ENCODE results near the gene SEMG1. TPM values are rescaled to one million over a fixed set of nuclear protein-coding genes. Genes with fewer than 3 reads are reported as not detected.

SEMG1 gene
- total RNA-seq, 1 donor from 2014 or later = not detected

DNA sequence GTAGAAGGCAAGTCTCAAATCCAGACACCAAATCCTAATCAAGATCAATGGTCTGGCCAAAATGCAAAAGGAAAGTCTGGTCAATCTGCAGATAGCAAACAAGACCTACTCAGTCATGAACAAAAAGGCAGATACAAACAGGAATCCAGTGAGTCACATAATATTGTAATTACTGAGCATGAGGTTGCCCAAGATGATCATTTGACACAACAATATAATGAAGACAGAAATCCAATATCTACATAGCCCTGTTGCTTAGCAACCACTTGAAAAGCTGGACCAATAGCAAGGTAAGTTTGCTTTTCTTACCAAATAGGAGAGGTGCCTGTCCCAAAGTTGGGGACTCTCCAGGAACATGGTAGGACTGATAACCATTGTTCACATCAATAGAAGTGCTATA lies 16.3 kb downstream of the SEMG1 start:
- H3K9me3 ChIP-seq = no peaks in the 10 kb centered on the region
- no peak for ATAC-seq
- intact Hi-C loops (cut with DNase I) = no loop called here

DNA sequence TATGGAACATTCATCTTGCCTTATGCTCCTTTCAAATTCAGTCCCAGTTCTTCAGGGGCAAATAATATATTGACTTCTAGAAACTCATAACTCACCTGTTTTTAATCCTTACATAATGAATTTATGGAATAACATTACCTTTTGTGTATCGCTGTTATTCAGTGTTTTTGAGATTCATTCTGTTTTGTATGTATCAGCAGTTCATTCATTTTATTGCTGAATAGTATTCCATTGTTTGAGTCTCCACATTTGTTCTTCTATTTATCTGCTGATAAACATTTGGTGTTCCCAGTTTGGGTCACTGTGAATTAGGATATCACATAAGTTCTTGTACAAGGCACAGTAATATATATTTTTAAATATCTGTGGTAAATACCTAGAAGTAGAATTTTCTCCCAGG lies 19.5 kb downstream of the SEMG1 start:
- ATAC-seq = no peak
- intact Hi-C loops (cut with DNase I) = no loop called here
- no peaks in the 10 kb centered on the region for H3K4me1 ChIP-seq
- TF ChIP-seq, protein P1, sequence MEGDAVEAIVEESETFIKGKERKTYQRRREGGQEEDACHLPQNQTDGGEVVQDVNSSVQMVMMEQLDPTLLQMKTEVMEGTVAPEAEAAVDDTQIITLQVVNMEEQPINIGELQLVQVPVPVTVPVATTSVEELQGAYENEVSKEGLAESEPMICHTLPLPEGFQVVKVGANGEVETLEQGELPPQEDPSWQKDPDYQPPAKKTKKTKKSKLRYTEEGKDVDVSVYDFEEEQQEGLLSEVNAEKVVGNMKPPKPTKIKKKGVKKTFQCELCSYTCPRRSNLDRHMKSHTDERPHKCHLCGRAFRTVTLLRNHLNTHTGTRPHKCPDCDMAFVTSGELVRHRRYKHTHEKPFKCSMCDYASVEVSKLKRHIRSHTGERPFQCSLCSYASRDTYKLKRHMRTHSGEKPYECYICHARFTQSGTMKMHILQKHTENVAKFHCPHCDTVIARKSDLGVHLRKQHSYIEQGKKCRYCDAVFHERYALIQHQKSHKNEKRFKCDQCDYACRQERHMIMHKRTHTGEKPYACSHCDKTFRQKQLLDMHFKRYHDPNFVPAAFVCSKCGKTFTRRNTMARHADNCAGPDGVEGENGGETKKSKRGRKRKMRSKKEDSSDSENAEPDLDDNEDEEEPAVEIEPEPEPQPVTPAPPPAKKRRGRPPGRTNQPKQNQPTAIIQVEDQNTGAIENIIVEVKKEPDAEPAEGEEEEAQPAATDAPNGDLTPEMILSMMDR (IDR thresholded peaks at IDR 0.05) = no peak
- no peak overlapping the region for H3K27ac ChIP-seq
- no peak for DNase-seq
- H3K4me3 ChIP-seq = no peak overlapping the region
- no peaks in the 10 kb centered on the region for H3K9me3 ChIP-seq
- no peaks in the 10 kb centered on the region for H3K36me3 ChIP-seq
- no peaks in the 10 kb centered on the region for H3K27me3 ChIP-seq

More for the DNA sequence above, 16.3 kb downstream of the SEMG1 start:
- Histone ChIP-seq H3K4me1 (no peaks in the 10 kb centered on the region), H3K27ac (no peak overlapping the region), H3K27me3 (peaks cover 4% of the 10 kb centered on the region), H3K36me3 (no peaks in the 10 kb centered on the region), H3K4me3 (no peak overlapping the region)
- TF ChIP-seq, protein P1 (IDR thresholded peaks at IDR 0.05) = no peak
- no peak for DNase-seq

DNA sequence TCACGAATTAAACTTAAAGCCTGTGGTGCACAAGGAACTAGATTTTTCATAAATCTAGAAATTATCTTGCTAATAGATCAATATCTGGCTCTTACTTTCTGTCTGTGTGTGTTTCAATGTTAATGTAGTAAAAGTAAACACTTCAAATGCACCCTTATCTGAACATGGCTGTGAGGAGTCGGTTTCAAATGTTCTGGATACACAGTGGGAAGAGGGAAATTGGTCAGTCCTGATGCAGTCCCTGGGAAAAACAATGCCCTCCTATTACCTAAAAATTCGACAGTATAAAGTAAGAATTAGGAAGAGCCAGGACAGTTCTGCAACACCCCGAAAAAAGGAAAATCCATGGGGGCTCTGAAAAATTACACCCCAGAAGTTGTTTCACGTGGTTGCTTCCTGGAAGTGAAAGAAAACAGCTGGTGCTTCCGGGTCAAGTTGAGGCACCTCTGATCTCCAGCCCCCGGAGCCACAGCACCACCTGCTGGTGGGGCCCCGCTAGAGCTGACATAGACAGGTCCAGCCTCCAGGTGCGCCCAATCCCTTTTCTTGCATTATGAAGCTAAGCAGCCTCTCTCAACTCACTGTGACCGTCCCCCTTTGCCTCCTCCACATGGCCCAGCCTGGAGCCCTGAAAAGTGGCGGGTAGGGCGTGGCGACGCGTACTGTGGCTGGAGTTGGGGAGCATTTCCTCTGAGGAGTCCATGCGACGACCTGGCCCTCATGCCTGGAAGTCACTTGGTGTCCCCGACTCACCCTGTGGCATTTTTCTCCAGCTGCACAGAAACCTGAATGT lies 22.6 kb downstream of the SEMG1 start:
- Histone ChIP-seq H3K27me3 (no peaks in the 10 kb centered on the region), H3K4me1 (no peaks in the 10 kb centered on the region), H3K27ac (no peak overlapping the region), H3K36me3 (no peaks in the 10 kb centered on the region), H3K4me3 (no peak overlapping the region), H3K9me3 (no peaks in the 10 kb centered on the region)
- TF ChIP-seq, protein P1 (IDR thresholded peaks at IDR 0.05) = peak; percentile 50
- intact Hi-C loops (cut with DNase I) = no loop called here
- ATAC-seq = peak; percentile 92
- DNase-seq = peak; percentile 85

DNA sequence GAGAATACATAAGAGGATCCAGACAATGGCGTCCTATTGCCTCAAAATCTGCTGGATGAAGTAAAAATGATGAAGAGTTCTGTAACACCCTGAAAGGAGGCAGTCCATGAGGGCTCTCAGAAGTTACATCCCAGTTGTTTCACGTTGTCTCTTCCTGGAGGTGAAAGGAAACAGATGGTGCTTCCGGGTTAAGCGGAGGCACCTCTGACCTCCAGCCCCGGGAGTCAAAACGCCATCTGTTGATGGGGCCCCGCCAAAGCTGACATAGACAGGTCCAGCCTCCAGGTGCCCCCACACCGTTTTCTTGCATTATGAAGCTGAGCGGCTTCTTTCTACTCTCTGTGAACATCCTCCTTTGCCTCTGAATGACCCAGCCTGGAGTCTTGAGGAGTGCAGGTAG lies 23.8 kb downstream of the SEMG1 start:
- no peak overlapping the region for H3K4me3 ChIP-seq
- ATAC-seq (no peak), DNase-seq (no peak)
- TF ChIP-seq, protein P1 (IDR thresholded peaks at IDR 0.05) = no peak
- no peaks in the 10 kb centered on the region for H3K4me1 ChIP-seq
- H3K27ac ChIP-seq = no peak overlapping the region
- intact Hi-C loops (cut with DNase I) = no loop called here
- H3K27me3 ChIP-seq = no peaks in the 10 kb centered on the region
- H3K36me3 ChIP-seq = no peaks in the 10 kb centered on the region
- no peaks in the 10 kb centered on the region for H3K9me3 ChIP-seq

DNA sequence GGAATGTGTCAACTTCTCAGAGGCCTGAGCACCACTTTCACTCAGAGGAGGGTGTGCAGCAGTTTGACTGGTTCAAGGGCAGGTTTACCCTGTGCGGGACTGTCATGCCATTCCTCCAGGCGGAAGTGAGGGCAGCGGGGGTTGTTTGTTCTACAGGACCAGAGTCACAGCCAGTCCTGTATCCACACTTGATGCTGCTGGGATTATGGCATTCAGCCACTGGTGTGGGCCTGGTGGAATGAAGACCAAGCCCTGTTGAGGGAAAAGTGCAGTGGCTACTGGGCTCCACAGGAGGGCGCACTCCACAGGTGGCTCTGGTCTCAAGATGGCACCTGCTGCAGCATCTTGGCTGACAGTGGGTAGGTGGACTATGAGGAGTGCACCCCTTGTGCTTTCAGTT lies 29.2 kb downstream of the SEMG1 start:
- peak; percentile 73 for DNase-seq
- intact Hi-C loops (cut with DNase I) = no loop called here

More for the DNA sequence above, 29.2 kb downstream of the SEMG1 start:
- Histone ChIP-seq H3K27me3 (no peaks in the 10 kb centered on the region), H3K27ac (no peak overlapping the region), H3K36me3 (no peaks in the 10 kb centered on the region), H3K9me3 (no peaks in the 10 kb centered on the region), H3K4me3 (no peak overlapping the region), H3K4me1 (no peaks in the 10 kb centered on the region)
- ATAC-seq = peak; percentile 91
- TF ChIP-seq, protein P1 (IDR thresholded peaks at IDR 0.05) = peak; percentile 49
